H1 (cell line): ENCODE measurements around the gene NDUFAF3. TPM values are rescaled to one million over a fixed set of nuclear protein-coding genes. Genes with fewer than 3 reads are reported as not detected.

Experiments used
- BRCA1 ChIP-seq: IDR thresholded peaks from 2 replicates; pipeline ENCODE4 v1.6.1; 2012; ENCODE audit warnings: low read depth, low read length, improper control_type of control experiment
- CTBP2 ChIP-seq: IDR thresholded peaks from 2 replicates; pipeline ENCODE4 v1.7.0; 2011; ENCODE audit warnings: borderline replicate concordance, mild to moderate bottlenecking, moderate library complexity, mixed read lengths, low read length; ENCODE audit not compliant: insufficient read depth, insufficient read length
- CTCF ChIP-seq, 3 experiments: IDR thresholded peaks; 1 replicate in 2 of 3; 2 replicates in 1 of 3; pipeline versions ENCODE4 v1.5.1 to v1.6.1; 2011; ENCODE audit warnings: low read length in 3 of 3, mild to moderate bottlenecking in 3 of 3, inconsistent platforms in 2 of 3, low read depth in 1 of 3, moderate library complexity in 1 of 3; ENCODE audit not compliant: insufficient read depth in 1 of 3; ENCODE audit errors: control extremely low read depth in 1 of 3
- EGR1 ChIP-seq: IDR thresholded peaks from 2 replicates; pipeline ENCODE4 v1.6.1; 2011; ENCODE audit warnings: low read depth, low read length, borderline replicate concordance
- HDAC2 ChIP-seq, 2 experiments: fragments of 300-600 bp in 1 of 2; sonication (generic) in 1 of 2; IDR thresholded peaks; 2 replicates each; pipeline ENCODE4 v1.6.1; 2011 to 2012; ENCODE audit warnings: low read depth in 2 of 2, low read length in 2 of 2, mild to moderate bottlenecking in 2 of 2, moderate library complexity in 2 of 2, borderline replicate concordance in 1 of 2, inconsistent platforms in 1 of 2
- HDAC6 ChIP-seq: IDR thresholded peaks from one replicate; pipeline ENCODE4 v1.7.1; 2012; ENCODE audit warnings: low read depth, mild to moderate bottlenecking, inconsistent platforms, low read length, moderate library complexity
- NANOG ChIP-seq: IDR thresholded peaks from 2 replicates; pipeline ENCODE4 v1.6.1; 2011; ENCODE audit warnings: low read length, low read depth, mild to moderate bottlenecking, inconsistent platforms; ENCODE audit not compliant: insufficient read depth, poor library complexity, severe bottlenecking
- NRF1 ChIP-seq: IDR thresholded peaks from 2 replicates; pipeline ENCODE4 v1.6.1; 2011; ENCODE audit warnings: mild to moderate bottlenecking, low read depth, low read length, improper control_type of control experiment
- POLR2A ChIP-seq, 2 experiments: IDR thresholded peaks; 1 replicate in 1 of 2; 2 replicates in 1 of 2; pipeline ENCODE4 v1.6.1; 2011; ENCODE audit warnings: low read depth in 2 of 2, low read length in 2 of 2, mild to moderate bottlenecking in 2 of 2; ENCODE audit errors: control extremely low read depth in 1 of 2
- POLR2AphosphoS5 ChIP-seq: IDR thresholded peaks from 2 replicates; pipeline ENCODE4 v1.6.1; 2011; ENCODE audit warnings: low read depth, low read length
- RAD21 ChIP-seq, 2 experiments: IDR thresholded peaks in 1 of 2; conservative IDR thresholded peaks in 1 of 2; 2 replicates each; pipeline ENCODE4 v1.6.1; 2011; ENCODE audit warnings: low read depth in 2 of 2, low read length in 2 of 2, improper control_type of control experiment in 1 of 2, inconsistent platforms in 1 of 2, mild to moderate bottlenecking in 1 of 2, moderate library complexity in 1 of 2
- RBBP5 ChIP-seq: IDR thresholded peaks from 2 replicates; pipeline ENCODE4 v1.7.1; 2012; ENCODE audit warnings: low read depth, mild to moderate bottlenecking, inconsistent platforms, low read length, moderate library complexity, borderline replicate concordance
- RXRA ChIP-seq: IDR thresholded peaks from 2 replicates; pipeline ENCODE4 v1.6.1; 2011; ENCODE audit warnings: low read depth, mild to moderate bottlenecking, low read length, moderate library complexity; ENCODE audit not compliant: insufficient read depth
- SAP30 ChIP-seq: fragments of 300-600 bp; sonication (generic); IDR thresholded peaks from 2 replicates; pipeline ENCODE4 v1.7.1; 2012; ENCODE audit warnings: low read length, moderate library complexity, mild to moderate bottlenecking, inconsistent platforms; ENCODE audit not compliant: insufficient read depth, insufficient replicate concordance
- SP1 ChIP-seq: IDR thresholded peaks from 2 replicates; pipeline ENCODE4 v1.6.1; 2011; ENCODE audit warnings: low read depth, low read length
- SRF ChIP-seq: IDR thresholded peaks from 2 replicates; pipeline ENCODE4 v1.6.1; 2011; ENCODE audit warnings: mild to moderate bottlenecking, low read depth, low read length, moderate library complexity
- SUZ12 ChIP-seq: fragments of 200-600 bp; sonication (generic); IDR thresholded peaks from 2 replicates; pipeline ENCODE4 v1.6.1; 2012; ENCODE audit warnings: mild to moderate bottlenecking, inconsistent platforms, low read length, moderate library complexity, mixed read lengths
- TCF12 ChIP-seq: IDR thresholded peaks from 2 replicates; pipeline ENCODE4 v1.6.1; 2011; ENCODE audit warnings: low read depth, mild to moderate bottlenecking, low read length
- TEAD4 ChIP-seq: IDR thresholded peaks from 2 replicates; pipeline ENCODE4 v1.6.1; 2012; ENCODE audit warnings: low read depth, low read length, inconsistent platforms, mixed read lengths
- polyA plus RNA-seq, 7 experiments: library from polyadenylated mRNA; depleted of rRNA in 3 of 7; stranded (reverse) in 5 of 7; unstranded in 2 of 7; fragments of >200 nt in 5 of 7; fragments of 200-250 nt in 2 of 7; gene quantifications; 1 replicate in 5 of 7; 2 replicates in 1 of 7; 4 replicates in 1 of 7; pipeline versions ENCODE4 v1.2.1 to v1.2.3, GENCODE V29; 2011 to 2013; ENCODE audit warnings: missing spikeins in 2 of 7, mixed read lengths in 2 of 7
- total RNA-seq: library from RNA; stranded (reverse); fragmentation: NEBNext Ultra II Directional; extraction: Animal tissue kit (Norgen Biotek cat#: 25700); gene quantifications from 2 replicates; pipeline ENCODE4 v1.2.1, GENCODE V29; 2021
- TF ChIP-seq, protein P1 (sequence below): IDR thresholded peaks from 2 replicates; pipeline ENCODE4 v1.6.1; 2012; ENCODE audit warnings: inconsistent platforms
- TF ChIP-seq, protein P2 (sequence below): IDR thresholded peaks from 2 replicates; pipeline ENCODE4 v1.6.1; 2011; ENCODE audit warnings: low read depth, mild to moderate bottlenecking, low read length; ENCODE audit not compliant: insufficient read depth

The NDUFAF3 gene
- total and polyA plus RNA-seq, 2 of the 8 experiments (the other 6 are each of a cell fraction or from before 2014, with no cell fraction given), result 27.8 to 45.5 TPM

GRCh38 chr3:49021213-49021812, 608 bp upstream of the NDUFAF3 start (continued):
- TF ChIP-seq CTCF (IDR thresholded peaks at IDR 0.05; ENCODE audit: control extremely low read depth in 1 of 3, insufficient read depth in 1 of 3, low read depth in 1 of 3, low read length in 3 of 3) (no peak), NANOG (no peak), NRF1 (no peak), RAD21 (IDR thresholded peaks at IDR 0.05 in 1 of 2, conservative IDR thresholded peaks at IDR 0.05 in 1 of 2; ENCODE audit: low read depth in 2 of 2, low read length in 2 of 2) (no peak), EGR1 (no peak), POLR2A (IDR thresholded peaks at IDR 0.05; ENCODE audit: control extremely low read depth in 1 of 2, low read depth in 2 of 2, low read length in 2 of 2) (peak in 1 of 2 experiments; percentile 95; a peak in 2 of 3 replicates), SUZ12 (no peak), TEAD4 (no peak), TCF12 (no peak), SP1 (peak; percentile 70; the same call in 1 of the 2 replicates), BRCA1 (no peak), POLR2AphosphoS5 (peak; percentile 99), SRF (no peak), HDAC6 (no peak), HDAC2 (IDR thresholded peaks at IDR 0.05; ENCODE audit: borderline replicate concordance in 1 of 2, low read depth in 2 of 2, low read length in 2 of 2) (peak in 1 of 2 experiments; percentile 19; a peak in 1 of 4 replicates), RXRA (no peak), SAP30 (no peak), RBBP5 (no peak), CTBP2 (no peak)
- TF ChIP-seq, protein P1, sequence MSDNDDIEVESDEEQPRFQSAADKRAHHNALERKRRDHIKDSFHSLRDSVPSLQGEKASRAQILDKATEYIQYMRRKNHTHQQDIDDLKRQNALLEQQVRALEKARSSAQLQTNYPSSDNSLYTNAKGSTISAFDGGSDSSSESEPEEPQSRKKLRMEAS, result peak; percentile 70
- TF ChIP-seq, protein P2, sequence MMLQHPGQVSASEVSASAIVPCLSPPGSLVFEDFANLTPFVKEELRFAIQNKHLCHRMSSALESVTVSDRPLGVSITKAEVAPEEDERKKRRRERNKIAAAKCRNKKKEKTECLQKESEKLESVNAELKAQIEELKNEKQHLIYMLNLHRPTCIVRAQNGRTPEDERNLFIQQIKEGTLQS, result no peak
